Sigmoid colon (tissue), 4 donors: ENCODE data around the gene MYO15B.

Source experiments
- EP300 ChIP-seq, 4 donors: sonication (generic); formaldehyde crosslinking; IDR thresholded peaks; one replicate each; pipeline ENCODE4 v1.6.1; 2017; ENCODE audit warnings: antibody characterized with exemption in 4 of 4
- POLR2A ChIP-seq, 2 donors: fragments of 450-650 bp; IDR thresholded peaks; one replicate each; pipeline ENCODE4 v1.6.1; 2016; ENCODE audit warnings: antibody characterized with exemption in 2 of 2, mild to moderate bottlenecking in 2 of 2, moderate library complexity in 2 of 2
- POLR2AphosphoS5 ChIP-seq, 4 donors: sonication (generic); formaldehyde crosslinking; IDR thresholded peaks; one replicate each; pipeline ENCODE4 v1.6.1; 2017; ENCODE audit warnings: antibody characterized with exemption in 4 of 4
- TF ChIP-seq, protein P1 (sequence below), 4 experiments: fragments of 450-650 bp in 3 of 4; fragments of 200-600 bp in 1 of 4; IDR thresholded peaks; one replicate each; pipeline ENCODE4 v1.5.1; 2016 to 2019; ENCODE audit warnings: antibody characterized with exemption in 4 of 4, mild to moderate bottlenecking in 3 of 4, moderate library complexity in 2 of 4

DNA sequence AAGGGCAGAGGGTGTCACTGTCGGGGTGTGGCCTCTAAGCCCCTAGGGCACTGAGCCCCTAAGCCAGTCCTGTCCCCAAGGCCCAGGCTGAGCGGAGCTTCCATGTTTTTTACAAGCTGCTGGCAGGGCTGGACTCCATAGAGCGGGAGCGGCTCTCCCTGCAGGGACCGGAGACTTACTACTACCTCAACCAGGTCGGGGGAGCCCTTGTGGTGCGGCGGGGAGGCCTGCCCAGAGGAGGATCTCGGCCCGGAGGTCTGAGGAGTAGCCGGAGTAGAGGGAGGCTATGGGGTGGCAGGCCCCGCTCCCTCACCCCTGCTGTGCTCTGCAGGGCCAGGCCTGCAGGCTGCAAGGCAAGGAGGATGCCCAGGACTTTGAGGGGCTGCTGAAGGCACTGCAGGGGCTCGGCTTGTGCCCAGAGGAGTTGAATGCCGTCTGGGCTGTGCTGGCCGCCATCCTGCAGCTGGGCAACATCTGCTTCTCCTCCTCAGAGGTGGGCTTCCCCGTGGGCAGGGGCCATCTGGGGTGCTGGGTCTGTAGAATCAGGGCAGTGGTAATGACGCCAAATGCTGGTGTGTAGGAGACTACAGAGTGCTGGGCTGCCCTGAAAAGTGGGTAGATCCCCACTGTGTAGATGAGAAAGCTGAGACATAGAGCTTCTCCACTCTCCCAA is 4.9 kb downstream of the MYO15B start:
- TF ChIP-seq, protein P1, sequence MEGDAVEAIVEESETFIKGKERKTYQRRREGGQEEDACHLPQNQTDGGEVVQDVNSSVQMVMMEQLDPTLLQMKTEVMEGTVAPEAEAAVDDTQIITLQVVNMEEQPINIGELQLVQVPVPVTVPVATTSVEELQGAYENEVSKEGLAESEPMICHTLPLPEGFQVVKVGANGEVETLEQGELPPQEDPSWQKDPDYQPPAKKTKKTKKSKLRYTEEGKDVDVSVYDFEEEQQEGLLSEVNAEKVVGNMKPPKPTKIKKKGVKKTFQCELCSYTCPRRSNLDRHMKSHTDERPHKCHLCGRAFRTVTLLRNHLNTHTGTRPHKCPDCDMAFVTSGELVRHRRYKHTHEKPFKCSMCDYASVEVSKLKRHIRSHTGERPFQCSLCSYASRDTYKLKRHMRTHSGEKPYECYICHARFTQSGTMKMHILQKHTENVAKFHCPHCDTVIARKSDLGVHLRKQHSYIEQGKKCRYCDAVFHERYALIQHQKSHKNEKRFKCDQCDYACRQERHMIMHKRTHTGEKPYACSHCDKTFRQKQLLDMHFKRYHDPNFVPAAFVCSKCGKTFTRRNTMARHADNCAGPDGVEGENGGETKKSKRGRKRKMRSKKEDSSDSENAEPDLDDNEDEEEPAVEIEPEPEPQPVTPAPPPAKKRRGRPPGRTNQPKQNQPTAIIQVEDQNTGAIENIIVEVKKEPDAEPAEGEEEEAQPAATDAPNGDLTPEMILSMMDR (IDR thresholded peaks at IDR 0.05), result no peak
- TF ChIP-seq POLR2A (IDR thresholded peaks at IDR 0.05) (no peak), POLR2AphosphoS5 (IDR thresholded peaks at IDR 0.05) (no peak), EP300 (IDR thresholded peaks at IDR 0.05) (no peak)
